Ectodermal cell (in vitro differentiated cells): ENCODE measurements around the gene SLC12A4. TPM values are rescaled to one million over a fixed set of nuclear protein-coding genes. Genes with fewer than 3 reads are reported as not detected.
"Not testable (repeated sequence)": the region's sequence is repeated elsewhere in the genome, so short reads cannot be mapped to it uniquely, and the experiment has no call there.

Experiments used
- H3K27ac ChIP-seq: 2 replicates; pipeline ENCODE4 v1.7.0; 2013; ENCODE audit warnings: mild to moderate bottlenecking, low read depth, low read length; ENCODE audit not compliant: insufficient read depth, poor library complexity, severe bottlenecking
- H3K27me3 ChIP-seq: 2 replicates; pipeline ENCODE4 v1.7.0; 2013; ENCODE audit warnings: mild to moderate bottlenecking, low read length; ENCODE audit not compliant: insufficient read depth, control insufficient read depth, poor library complexity, severe bottlenecking
- H3K36me3 ChIP-seq: one replicate; pipeline ENCODE4 v1.7.0; 2013; ENCODE audit warnings: low read length; ENCODE audit not compliant: control insufficient read depth, insufficient read depth
- H3K4me1 ChIP-seq: one replicate; pipeline ENCODE4 v1.7.0; 2013; ENCODE audit warnings: low read length; ENCODE audit not compliant: control insufficient read depth, insufficient read depth
- H3K4me3 ChIP-seq: 2 replicates; pipeline ENCODE4 v1.7.0; 2013; ENCODE audit warnings: low read depth, low read length, control low read depth; ENCODE audit not compliant: insufficient read depth
- H3K9me3 ChIP-seq: 2 replicates; pipeline ENCODE4 v1.7.0; 2013; ENCODE audit warnings: mild to moderate bottlenecking, low read length, moderate library complexity; ENCODE audit not compliant: control insufficient read depth
- WGBS, 2 experiments: methylation state at CpG; one replicate each; pipeline ENCODE4 v1.1.7; 2013; ENCODE audit warnings: missing lambda C conversion rate in 2 of 2; 5-methylcytosine and 5-hydroxymethylcytosine counted together
- polyA plus RNA-seq, 4 experiments: library from polyadenylated mRNA; stranded (reverse); fragments of 50-300 nt; gene quantifications; one replicate each; pipeline ENCODE4 v1.2.3, GENCODE V29; 2013

The SLC12A4 gene
- polyA plus RNA-seq (2013, experiment 1 of 4) = 14.4 TPM
- 15.4 TPM for polyA plus RNA-seq (2013, experiment 2 of 4)
- 9.0 TPM for polyA plus RNA-seq (2013, experiment 3 of 4)
- 10.1 TPM for polyA plus RNA-seq (2013, experiment 4 of 4)

DNA sequence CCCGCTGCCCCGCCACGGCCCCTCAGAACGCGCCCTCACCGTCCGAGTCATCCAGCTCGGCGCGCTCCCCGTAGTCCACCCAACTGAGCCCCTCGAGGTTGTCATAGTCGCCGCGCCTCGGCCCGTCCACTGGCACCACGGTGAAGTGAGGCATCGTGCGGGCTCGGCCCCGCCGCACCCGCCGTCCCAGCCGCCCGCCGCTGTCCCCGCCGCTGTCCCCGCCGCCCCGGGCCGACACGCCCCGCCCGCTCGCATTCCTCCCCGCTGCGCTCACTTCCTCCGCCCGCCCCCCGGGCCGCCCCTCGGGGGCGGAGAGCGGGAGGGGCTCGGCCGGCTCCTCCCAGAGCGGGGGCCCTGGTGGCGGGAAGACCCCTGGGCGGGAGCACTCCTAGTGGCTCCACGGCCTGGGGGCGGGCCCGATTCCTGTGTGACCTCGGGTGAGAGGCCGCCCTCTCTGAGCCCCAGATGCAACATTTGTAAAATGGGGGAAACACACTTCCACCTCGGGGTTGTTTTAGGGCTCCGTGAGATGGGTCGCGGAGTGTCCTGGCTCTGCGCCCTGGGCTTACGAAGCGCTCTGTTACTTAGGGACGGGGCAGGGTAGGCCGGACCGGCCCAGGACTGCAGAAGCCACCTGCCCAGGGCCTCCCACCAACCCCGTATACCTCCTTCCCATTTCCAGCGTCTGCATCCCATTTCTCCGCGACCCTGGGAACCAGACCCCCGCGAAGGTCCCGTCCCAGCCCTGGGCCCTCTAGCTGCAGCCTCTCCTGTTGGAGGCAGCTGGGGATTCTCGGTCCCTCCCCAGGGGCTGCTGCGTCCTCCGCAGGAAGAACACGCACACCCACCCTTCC lies at the start of gene SLC12A4:
TSS of gene SLC12A4 (minus strand) at position 238 of the 854 bp plus-strand sequence. CDS start at position 154, 84 bp downstream.
- peaks cover 13% of the 10 kb centered on the region for H3K4me1 ChIP-seq
- H3K36me3 ChIP-seq = no peaks in the 10 kb centered on the region
- no peaks in the 10 kb centered on the region for H3K9me3 ChIP-seq
- H3K27me3 ChIP-seq = peaks cover 21% of the 10 kb centered on the region
- peak within 1 kb of the TSS; percentile 60 for H3K4me3 ChIP-seq
- 20 to 21% methylated on average over 78 of the region's 78 CpGs for WGBS, 2 experiments
- H3K27ac ChIP-seq = no peak within 1 kb of the TSS

DNA sequence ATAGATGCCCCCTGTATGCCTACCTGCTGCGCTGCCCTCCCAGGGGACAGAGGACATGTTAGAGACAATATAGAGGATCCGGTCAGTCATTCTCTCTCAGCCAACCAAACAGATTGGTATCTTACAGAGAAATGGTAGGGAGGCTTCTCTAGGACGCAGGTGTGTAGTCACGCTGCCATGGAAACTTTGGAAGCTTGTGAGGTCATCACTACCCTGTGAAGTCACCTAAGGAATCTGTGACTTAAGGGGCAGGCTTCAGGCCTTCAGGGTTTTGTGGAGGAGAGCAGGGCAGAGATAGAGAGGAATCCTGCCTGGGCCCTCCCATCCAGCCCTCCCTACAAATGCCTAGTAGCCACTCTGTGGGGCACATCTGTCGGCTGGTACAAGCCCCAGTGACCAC lies 47.2 kb upstream of the SLC12A4 start, which contains the start of gene DPEP2NB:
TSS of gene DPEP2NB (minus strand) at position 231 of the 400 bp plus-strand sequence. CDS start at position 90, 141 bp downstream.
- Histone ChIP-seq H3K4me1 (no peaks in the 10 kb centered on the region), H3K27me3 (no peaks in the 10 kb centered on the region), H3K4me3 (no peak within 1 kb of the TSS), H3K36me3 (no peaks in the 10 kb centered on the region), H3K9me3 (no peaks in the 10 kb centered on the region), H3K27ac (no peak within 1 kb of the TSS)
- WGBS, 2 experiments = 86 to 88% methylated on average over 5 of the region's 5 CpGs

DNA sequence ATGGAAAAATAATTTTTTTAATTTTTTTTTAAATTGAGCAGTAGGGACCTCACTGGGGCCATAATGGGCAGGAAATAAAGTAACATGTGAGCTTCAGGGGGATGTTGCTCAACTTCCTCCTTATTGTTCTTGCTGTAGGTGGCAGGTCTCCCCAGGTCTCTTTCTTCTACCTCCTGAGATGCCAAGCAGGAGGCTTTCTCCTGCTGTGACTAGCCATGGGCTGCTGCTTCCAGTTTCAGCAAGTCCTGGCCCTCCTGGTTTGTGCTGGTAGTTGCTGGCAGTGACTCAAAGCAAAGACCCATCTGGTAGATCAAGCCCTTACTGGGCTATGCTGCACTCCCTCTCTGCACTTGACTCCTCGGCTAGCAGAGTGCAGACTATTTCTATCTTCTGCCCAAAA lies 45.0 kb upstream of the SLC12A4 start:
- Histone ChIP-seq H3K27ac (no peak overlapping the region), H3K36me3 (no peaks in the 10 kb centered on the region), H3K4me3 (no peak overlapping the region), H3K27me3 (no peaks in the 10 kb centered on the region), H3K9me3 (no peaks in the 10 kb centered on the region), H3K4me1 (no peaks in the 10 kb centered on the region)
- WGBS, 2 experiments = 80 to 88% methylated on average over 1 of the region's 1 CpG

- 88 to 91% methylated on average over 4 of the region's 4 CpGs for WGBS, 2 experiments
- not testable (repeated sequence) for H3K4me3 ChIP-seq, H3K27me3 ChIP-seq, H3K27ac ChIP-seq, H3K9me3 ChIP-seq, H3K36me3 ChIP-seq, H3K4me1 ChIP-seq
Observed at GRCh38 chr16:68009872-68010271, 41.4 kb upstream of the SLC12A4 start.

GRCh38 chr16:68009157-68009735 lies 40.8 kb upstream of the SLC12A4 start:
- WGBS, 2 experiments = 64 to 68% methylated on average over 9 of the region's 9 CpGs
- Histone ChIP-seq H3K4me3 (no peak overlapping the region), H3K27me3 (no peaks in the 10 kb centered on the region), H3K27ac (no peak overlapping the region), H3K4me1 (no peaks in the 10 kb centered on the region), H3K36me3 (no peaks in the 10 kb centered on the region), H3K9me3 (no peaks in the 10 kb centered on the region)

DNA sequence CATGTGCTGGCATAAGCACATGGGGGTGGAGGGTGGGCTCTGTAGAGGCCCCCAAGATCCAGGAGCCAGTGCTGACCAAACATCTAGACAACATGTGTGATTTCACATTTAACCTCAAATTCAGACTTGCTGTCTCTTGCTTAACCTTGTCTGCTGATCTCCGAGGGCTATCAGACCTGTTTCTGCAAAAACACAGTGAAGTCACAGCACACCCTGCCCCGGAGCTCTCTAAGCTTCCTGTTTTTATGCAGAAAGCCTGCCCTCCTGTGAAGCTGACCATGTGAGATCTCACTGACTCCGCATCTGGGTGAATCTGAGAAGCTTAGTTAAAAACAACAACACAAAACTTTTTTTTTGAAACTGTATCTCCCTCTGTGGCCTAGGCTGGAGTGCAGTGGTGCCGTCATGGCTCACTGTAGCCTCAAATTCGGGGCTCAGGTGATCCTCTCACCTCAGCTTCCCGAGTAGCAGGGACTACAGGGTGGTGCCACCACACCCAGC lies 37.4 kb upstream of the SLC12A4 start:
- no peaks in the 10 kb centered on the region for H3K36me3 ChIP-seq
- 66 to 71% methylated on average over 6 of the region's 6 CpGs for WGBS, 2 experiments
- no peaks in the 10 kb centered on the region for H3K4me1 ChIP-seq
- H3K9me3 ChIP-seq = no peaks in the 10 kb centered on the region
- H3K4me3 ChIP-seq = no peak overlapping the region
- no peaks in the 10 kb centered on the region for H3K27me3 ChIP-seq
- no peak overlapping the region for H3K27ac ChIP-seq

DNA sequence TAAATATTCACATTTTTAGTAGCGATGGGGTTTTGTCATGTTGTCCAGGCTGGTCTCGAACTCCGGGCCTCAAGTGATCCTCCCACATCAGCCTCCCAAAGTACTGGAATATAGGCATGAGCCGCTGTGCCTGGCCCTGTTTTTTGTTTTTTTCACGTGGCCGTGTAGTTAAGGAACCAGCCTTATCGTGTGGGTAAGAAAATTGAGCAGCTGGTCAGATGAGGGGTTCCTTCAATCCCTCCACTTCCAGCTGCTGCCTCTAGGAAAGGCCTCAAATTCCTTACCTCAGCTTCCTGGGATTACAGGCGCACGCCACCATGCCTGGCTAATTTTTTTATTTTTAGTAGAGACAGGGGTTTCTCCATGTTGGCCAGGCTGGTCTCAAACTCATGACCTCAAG lies 36.8 kb upstream of the SLC12A4 start:
- WGBS, 2 experiments = 90 to 95% methylated on average over 9 of the region's 9 CpGs
- H3K9me3 ChIP-seq = no peaks in the 10 kb centered on the region
- no peak overlapping the region for H3K4me3 ChIP-seq
- H3K27ac ChIP-seq = no peak overlapping the region
- no peaks in the 10 kb centered on the region for H3K4me1 ChIP-seq
- H3K27me3 ChIP-seq = no peaks in the 10 kb centered on the region
- H3K36me3 ChIP-seq = no peaks in the 10 kb centered on the region

- Histone ChIP-seq H3K9me3 (no peaks in the 10 kb centered on the region), H3K36me3 (no peaks in the 10 kb centered on the region), H3K27ac (no peak overlapping the region), H3K4me3 (no peak overlapping the region), H3K27me3 (no peaks in the 10 kb centered on the region), H3K4me1 (no peaks in the 10 kb centered on the region)
- WGBS, 2 experiments = 89 to 92% methylated on average over 4 of the region's 4 CpGs
Observed at GRCh38 chr16:68003031-68003430, 34.6 kb upstream of the SLC12A4 start.

- Histone ChIP-seq H3K27ac (no peak overlapping the region), H3K4me1 (no peaks in the 10 kb centered on the region), H3K36me3 (no peaks in the 10 kb centered on the region), H3K27me3 (no peaks in the 10 kb centered on the region), H3K9me3 (no peaks in the 10 kb centered on the region), H3K4me3 (no peak overlapping the region)
- 82 to 90% methylated on average over 3 of the region's 3 CpGs for WGBS, 2 experiments
Observed at GRCh38 chr16:68000450-68000849, 32.0 kb upstream of the SLC12A4 start.

DNA sequence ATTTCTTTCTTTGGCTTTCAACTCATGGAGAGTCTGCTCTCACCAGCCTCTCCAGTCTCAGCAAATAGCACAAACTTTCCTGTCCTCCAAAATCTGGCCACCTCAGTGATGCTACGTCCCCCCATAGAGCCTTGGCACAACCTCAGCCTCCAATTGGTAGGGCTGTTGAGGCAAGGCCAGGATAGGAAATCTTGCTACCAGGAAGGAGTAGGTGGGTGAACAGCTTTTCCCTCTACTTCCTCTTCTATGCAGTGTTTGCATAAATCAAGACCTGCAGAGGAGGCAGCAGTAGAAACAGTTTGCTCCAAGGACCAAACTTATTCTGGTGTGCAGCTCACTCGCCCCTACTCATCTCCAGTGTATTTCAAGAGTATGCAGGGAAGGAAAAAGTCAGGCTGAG lies 31.5 kb upstream of the SLC12A4 start:
- 90 to 97% methylated on average over 2 of the region's 2 CpGs for WGBS, 2 experiments
- Histone ChIP-seq H3K9me3 (no peaks in the 10 kb centered on the region), H3K27me3 (no peaks in the 10 kb centered on the region), H3K4me1 (no peaks in the 10 kb centered on the region), H3K27ac (no peak overlapping the region), H3K36me3 (no peaks in the 10 kb centered on the region), H3K4me3 (no peak overlapping the region)
